ENCODE data around the gene VSTM1. TPM values are rescaled to one million over a fixed set of nuclear protein-coding genes. Genes with fewer than 3 reads are reported as not detected.
A peak's percentile ranks its signal among the peaks of the same experiment; 100 is the strongest.

VSTM1 gene
- total RNA-seq, 1 experiment from 2014 or later, result not detected

GRCh38 chr19:54096617-54097106, 33.0 kb upstream of the VSTM1 start:
- Histone ChIP-seq H3K27me3 (ENCODE audit: insufficient read depth, low read length) (no peaks in the 10 kb centered on the region; the same call in 1 of the 2 replicates), H3K9ac (ENCODE audit: extremely low read depth, insufficient read length, low read length) (peak overlapping the region; percentile 10), H3K79me2 (ENCODE audit: insufficient read depth, low read length) (no peaks in the 10 kb centered on the region), H4K20me1 (ENCODE audit: control insufficient read depth, insufficient read depth, insufficient read length) (no peaks in the 10 kb centered on the region), H2AFZ (ENCODE audit: low read length) (no peak overlapping the region), H4K8ac (replicated peaks; ENCODE audit: insufficient read length, low read depth, low read length) (no peak overlapping the region), H2BK15ac (ENCODE audit: low read depth, low read length) (no peak overlapping the region), H3K23ac (ENCODE audit: insufficient read length, low read depth, low read length) (no peak overlapping the region), H3K4me1 (ENCODE audit: insufficient read depth, low read length) (no peaks in the 10 kb centered on the region), H3K23me2 (ENCODE audit: insufficient read length, low read depth, low read length, poor library complexity, severe bottlenecking) (peaks cover 4% of the 10 kb centered on the region), H3K4me2 (ENCODE audit: insufficient read depth, insufficient read length, low read length) (peak overlapping the region; percentile 57), H3K27ac (ENCODE audit: insufficient read length, low read depth, low read length) (no peak overlapping the region), H3K56ac (ENCODE audit: insufficient read length, low read depth, low read length) (no peak overlapping the region), H4K5ac (ENCODE audit: insufficient read length, low read depth, low read length) (no peak overlapping the region), H2AK5ac (ENCODE audit: insufficient read length, low read length) (no peak overlapping the region), H3T11ph (ENCODE audit: low read length) (no peak overlapping the region), H3K79me1 (ENCODE audit: insufficient read depth, low read depth, low read length, poor library complexity, severe bottlenecking) (no peaks in the 10 kb centered on the region), H2BK20ac (ENCODE audit: low read depth, low read length, poor library complexity, severe bottlenecking) (no peak overlapping the region), H3K14ac (ENCODE audit: insufficient read depth, low read length) (no peak overlapping the region; the same call in 1 of the 2 replicates), H3K4ac (ENCODE audit: low read depth, low read length) (no peak overlapping the region), H3K18ac (ENCODE audit: insufficient read length, low read depth, low read length) (no peak overlapping the region), H2BK5ac (ENCODE audit: insufficient read length, low read length) (no peak overlapping the region), H3K9me3 (ENCODE audit: control insufficient read depth, low read depth, low read length) (no peaks in the 10 kb centered on the region), H4K91ac (ENCODE audit: insufficient read length, low read depth, low read length) (no peak overlapping the region), H2BK12ac (ENCODE audit: insufficient read length, low read depth, low read length) (no peak overlapping the region), H2BK120ac (ENCODE audit: low read depth, low read length, poor library complexity, severe bottlenecking) (no peak overlapping the region)
- Mint-ChIP-seq H3K27me3 (ENCODE audit: low read depth) (peaks cover 34% of the 10 kb centered on the region), H3K9me3 (peaks cover 4 to 6% of the 10 kb centered on the region in 2 experiments), H3K4me3 (peak overlapping the region; percentile 33 to 85), H3K27ac (peak overlapping the region in 1 of 3 experiments; percentile 40; a peak in 2 of 7 replicates), H3K36me3 (ENCODE audit: insufficient read depth in 1 of 3, low read depth in 3 of 3) (peaks cover 0 to 2% (median 0%) of the 10 kb centered on the region in 3 experiments; a peak in 2 of 7 replicates), H3K4me1 (peaks cover 6 to 22% of the 10 kb centered on the region in 2 experiments)
- WGBS (ENCODE audit: extremely low coverage, insufficient read length, low lambda C conversion rate), result no CpG with 5 or more reads among the region's 14 CpGs
- DNase-seq, result peak; percentile 65
- TF ChIP-seq CTCF (conservative IDR thresholded peaks at IDR 0.05), result 0 out of 3 replicates have a peak, but pooled peaks have one; percentile 19
